GM13976 (cell line): ENCODE measurements around the gene RDH14.

Experiments
- DNase-seq: peaks from one replicate; pipeline ENCODE4 v3.0.0; 2012; ENCODE audit warnings: low spot score
- in situ Hi-C: fragments of 300-500 bp; cut with MboI; formaldehyde crosslinking; loops from one replicate; pipeline ENCODE4 v1.12.0; 2022; ENCODE audit warnings: low sequenced_read_pairs, mixed read lengths, inconsistent platforms; ENCODE audit not compliant: unreplicated experiment
- TF ChIP-seq, protein P1 (sequence below): IDR thresholded peaks from 2 replicates; pipeline ENCODE4 v1.5.1; 2012; ENCODE audit warnings: borderline replicate concordance, mild to moderate bottlenecking; ENCODE audit not compliant: insufficient read depth; ENCODE audit errors: extremely low read depth, missing control alignments, control extremely low read depth

RDH14 gene

DNA sequence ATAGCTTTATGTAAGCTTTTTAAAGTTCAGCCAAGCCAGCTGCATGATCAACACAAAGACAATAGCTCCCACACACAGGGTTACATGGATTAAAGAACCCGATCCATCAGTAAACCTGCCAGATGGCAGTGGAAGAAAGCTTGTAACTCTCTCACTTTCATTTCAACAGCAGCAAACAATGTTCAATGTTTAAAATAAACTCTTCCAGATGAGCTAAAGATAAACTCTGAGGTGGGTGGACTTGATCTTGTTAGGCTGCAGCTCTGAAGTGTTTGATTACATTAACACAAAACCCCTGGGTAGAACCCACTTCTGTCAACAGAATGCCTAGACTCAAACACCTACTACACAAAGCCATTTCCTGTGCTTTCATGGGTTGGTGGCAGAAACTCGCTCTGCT is 13.9 kb downstream of the RDH14 start:
- no peak for DNase-seq
- in situ Hi-C loops = loop anchor here (25.0 kb wide), 1 partner anchor 1316 kb away; no protein-coding TSS in a partner anchor
- TF ChIP-seq, protein P1, sequence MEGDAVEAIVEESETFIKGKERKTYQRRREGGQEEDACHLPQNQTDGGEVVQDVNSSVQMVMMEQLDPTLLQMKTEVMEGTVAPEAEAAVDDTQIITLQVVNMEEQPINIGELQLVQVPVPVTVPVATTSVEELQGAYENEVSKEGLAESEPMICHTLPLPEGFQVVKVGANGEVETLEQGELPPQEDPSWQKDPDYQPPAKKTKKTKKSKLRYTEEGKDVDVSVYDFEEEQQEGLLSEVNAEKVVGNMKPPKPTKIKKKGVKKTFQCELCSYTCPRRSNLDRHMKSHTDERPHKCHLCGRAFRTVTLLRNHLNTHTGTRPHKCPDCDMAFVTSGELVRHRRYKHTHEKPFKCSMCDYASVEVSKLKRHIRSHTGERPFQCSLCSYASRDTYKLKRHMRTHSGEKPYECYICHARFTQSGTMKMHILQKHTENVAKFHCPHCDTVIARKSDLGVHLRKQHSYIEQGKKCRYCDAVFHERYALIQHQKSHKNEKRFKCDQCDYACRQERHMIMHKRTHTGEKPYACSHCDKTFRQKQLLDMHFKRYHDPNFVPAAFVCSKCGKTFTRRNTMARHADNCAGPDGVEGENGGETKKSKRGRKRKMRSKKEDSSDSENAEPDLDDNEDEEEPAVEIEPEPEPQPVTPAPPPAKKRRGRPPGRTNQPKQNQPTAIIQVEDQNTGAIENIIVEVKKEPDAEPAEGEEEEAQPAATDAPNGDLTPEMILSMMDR = no peak

DNA sequence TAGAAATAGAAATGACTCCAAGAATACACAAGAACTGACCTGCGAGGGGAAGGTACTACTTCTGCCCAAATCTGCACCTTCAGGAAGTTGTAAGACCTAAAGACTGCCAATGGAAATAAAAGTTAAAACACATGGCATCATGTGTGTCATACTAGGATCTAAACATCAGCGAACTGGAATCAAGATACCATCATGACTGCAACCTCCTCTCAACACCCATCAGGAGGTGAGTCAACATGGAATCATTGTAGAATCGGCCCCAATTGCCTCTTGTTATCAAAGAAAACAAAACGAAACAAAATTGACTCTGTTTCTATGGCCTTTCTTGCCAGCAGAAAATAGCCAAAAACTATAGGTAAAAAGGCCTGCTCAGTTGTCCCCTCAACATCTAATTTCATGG is 15.1 kb downstream of the RDH14 start:
- in situ Hi-C loops = loop anchor here (25.0 kb wide), 1 partner anchor 1317 kb away; no protein-coding TSS in a partner anchor
- TF ChIP-seq, protein P1 = no peak
- DNase-seq = no peak

DNA sequence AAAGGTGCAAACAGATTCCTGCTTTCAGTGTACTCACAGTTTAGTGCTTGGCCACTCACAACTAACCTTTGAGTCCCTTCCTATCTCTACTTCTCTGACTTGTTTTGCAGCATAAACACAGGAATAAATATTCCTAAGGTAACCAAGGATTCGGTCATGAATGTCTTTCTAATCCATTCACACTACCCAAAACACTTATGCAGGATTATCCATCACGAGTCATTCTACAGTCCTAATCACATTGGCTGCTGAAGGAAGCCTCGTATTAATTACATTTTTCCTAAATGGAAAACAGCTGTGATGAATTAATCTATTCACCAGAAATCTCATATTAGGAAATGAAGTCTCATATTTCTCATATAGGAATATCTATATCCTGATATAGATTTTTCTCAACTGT is 16.3 kb downstream of the RDH14 start:
- in situ Hi-C loops = loop anchor here (25.0 kb wide), 1 partner anchor 1318 kb away; no protein-coding TSS in a partner anchor
- TF ChIP-seq, protein P1 = no peak
- no peak for DNase-seq

DNA sequence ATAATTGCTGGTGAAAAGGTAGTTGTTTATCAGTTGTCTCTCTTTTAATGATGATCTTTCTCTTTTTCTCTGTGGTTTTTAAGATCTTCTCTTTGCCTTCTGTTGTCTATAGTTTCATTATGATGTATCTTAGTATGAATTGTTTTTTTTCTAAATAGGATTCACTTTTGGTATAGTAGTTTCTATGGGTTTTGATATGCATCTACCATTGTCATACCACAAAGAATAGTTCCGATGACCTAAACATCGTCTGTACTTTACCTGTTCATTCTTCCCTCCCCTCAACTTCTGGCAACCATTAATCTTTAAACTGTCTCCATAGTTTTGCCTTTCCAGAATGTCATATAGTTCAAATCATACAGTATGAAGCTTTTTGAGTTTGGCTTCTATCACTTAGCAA is 19.6 kb downstream of the RDH14 start:
- TF ChIP-seq, protein P1 = no peak
- no peak for DNase-seq
- in situ Hi-C loops = loop anchor here (25.0 kb wide), 1 partner anchor 1321 kb away; no protein-coding TSS in a partner anchor

DNA sequence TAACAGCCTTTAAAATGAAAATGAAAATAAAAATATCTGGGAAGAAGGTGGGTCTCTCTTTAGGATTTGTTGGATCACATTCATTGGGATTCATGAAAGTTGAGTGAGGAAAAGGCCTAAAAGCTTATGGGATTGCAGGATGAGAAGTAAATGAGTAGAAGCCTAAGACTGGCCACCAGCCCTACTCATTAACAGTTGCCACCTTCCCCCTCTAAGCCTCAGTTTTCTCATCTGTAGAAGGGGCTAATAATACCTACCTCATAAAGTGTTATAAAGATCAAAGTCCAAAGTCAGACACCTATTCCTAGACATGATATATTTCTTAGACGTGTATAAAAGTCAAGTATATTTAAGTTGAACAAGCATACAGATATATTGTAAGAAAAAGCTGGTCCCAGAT is 23.8 kb downstream of the RDH14 start:
- DNase-seq = no peak
- TF ChIP-seq, protein P1 = no peak
- in situ Hi-C loops = loop anchor here (25.0 kb wide), 1 partner anchor 1326 kb away; no protein-coding TSS in a partner anchor

DNA sequence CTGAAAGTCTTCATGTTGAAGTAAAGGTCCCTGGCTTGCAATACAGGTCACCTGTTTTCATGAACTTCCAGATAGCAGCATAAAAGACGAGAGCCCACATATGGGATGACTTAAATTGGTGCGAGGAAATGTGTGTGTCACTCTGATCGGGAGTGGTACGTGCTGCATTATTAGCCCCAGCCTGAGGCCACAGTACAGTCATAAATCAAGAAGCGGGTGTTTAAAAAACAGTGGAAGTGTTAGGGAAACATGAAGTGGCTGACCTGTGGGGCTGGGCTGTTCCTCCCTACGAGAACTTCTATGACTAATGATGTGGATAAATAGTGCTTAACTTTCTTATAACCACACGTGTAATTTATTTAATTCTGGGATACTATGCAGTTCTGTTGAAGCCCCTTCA is 24.4 kb downstream of the RDH14 start:
- no peak for DNase-seq
- TF ChIP-seq, protein P1 = no peak
- in situ Hi-C loops = loop anchor here (25.0 kb wide), 1 partner anchor 1326 kb away; no protein-coding TSS in a partner anchor

DNA sequence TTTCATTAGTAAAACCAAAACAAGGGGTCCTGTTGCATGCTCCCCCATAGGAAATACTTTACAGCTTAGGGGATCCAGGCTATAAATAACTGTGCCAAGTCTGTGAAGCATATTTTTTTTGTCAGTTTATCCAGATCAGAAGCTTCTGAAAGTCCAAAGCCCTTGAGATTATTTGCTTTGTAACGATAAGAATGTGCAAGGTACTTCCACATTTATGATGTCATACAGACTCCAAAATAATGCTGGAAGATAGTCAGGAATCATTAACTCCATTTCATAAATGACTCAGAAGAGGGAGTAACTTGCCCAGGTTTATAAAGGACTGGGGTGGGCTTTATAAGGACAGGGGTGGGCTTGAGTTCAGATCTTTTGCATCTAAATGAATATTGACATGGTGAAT is 29.3 kb downstream of the RDH14 start:
- in situ Hi-C loops = loop anchor here (25.0 kb wide), 1 partner anchor 1331 kb away; no protein-coding TSS in a partner anchor
- TF ChIP-seq, protein P1 = no peak
- DNase-seq = no peak
